ENCODE data around the gene FRMD4A. TPM values are rescaled to one million over a fixed set of nuclear protein-coding genes. Genes with fewer than 3 reads are reported as not detected.
A peak's percentile ranks its signal among the peaks of the same experiment; 100 is the strongest.

The FRMD4A gene
- total RNA-seq, 1 experiment from 2014 or later, result 60.8 TPM

DNA sequence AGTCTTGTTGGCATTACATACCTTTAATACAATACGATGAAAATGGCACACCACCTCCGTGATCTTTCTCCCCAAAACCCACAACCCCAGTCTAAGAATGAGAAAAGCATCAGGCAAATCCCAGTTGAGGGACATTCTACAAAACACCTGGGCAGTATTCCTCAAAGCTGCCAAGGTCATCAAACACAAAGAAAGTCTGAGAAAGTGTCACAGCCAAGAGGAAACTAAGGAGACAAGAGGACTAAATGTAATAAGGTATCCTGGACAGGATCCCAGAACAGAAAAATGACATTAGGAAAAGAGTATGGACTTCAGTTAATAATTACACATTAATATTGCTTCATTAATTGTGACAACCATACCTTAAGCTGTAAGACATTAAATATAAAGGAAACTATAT lies 14.5 kb upstream of the FRMD4A start:
- no peak for DNase-seq (ENCODE audit: low read depth)

DNA sequence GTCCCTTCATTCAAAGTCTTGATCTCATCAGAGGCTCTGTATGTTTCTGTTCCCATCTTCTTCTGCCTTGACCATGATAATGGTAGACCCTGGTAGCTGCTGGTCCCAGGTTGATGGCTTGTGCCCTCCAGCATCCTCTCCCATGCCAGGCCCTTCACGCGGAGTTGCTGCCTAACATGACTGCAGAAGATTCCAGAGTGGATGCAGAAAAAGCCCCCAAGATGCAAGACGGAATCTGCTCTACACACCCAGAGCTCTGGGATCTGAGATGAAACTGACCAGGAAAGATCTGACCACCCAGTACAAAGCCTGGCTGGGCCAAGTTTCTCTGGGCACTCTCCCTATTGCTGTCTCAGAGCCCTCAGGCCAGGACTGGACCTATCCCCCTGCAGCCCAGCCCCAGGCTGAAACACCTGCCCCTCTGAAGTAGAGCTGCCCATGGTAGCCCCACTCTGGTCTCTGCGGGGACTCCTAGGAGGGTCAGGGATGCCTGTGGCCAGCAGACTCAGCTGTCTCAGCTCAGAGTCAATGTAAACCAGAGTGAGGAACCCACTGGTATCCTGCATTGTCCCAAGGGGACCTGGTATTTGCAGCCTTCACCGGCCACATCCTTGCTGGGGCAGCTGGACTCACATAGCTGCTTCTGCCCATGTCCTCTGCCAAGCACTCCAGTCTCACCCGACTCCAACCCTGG lies 9.5 kb upstream of the FRMD4A start:
- no peak for DNase-seq (ENCODE audit: low read depth)

DNA sequence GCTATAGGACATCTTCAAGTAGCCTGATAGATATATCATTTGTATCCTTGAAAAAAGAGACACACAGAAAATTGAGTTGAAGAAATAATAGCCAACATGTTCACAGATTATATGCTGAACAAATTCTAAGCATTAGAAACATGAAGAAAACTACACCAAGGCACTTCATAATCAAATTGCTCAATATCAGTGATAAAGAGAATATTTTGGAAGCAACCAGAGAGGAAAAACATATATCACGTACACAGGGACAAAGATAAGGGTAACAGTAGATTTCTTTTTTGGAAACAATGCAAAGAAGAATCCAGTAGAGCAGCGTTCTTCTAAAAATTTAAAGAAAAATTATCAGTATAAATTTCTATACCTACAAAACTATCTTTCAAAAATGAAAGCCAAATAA lies 6.0 kb upstream of the FRMD4A start:
- DNase-seq (ENCODE audit: low read depth), result no peak

- DNase-seq (ENCODE audit: low read depth), result no peak
These were observed 4.0 kb upstream of the FRMD4A start for GRCh38 chr10:14334771-14335170.

- DNase-seq (ENCODE audit: low read depth), result no peak
These were observed 2.9 kb upstream of the FRMD4A start for GRCh38 chr10:14333606-14334005.

DNA sequence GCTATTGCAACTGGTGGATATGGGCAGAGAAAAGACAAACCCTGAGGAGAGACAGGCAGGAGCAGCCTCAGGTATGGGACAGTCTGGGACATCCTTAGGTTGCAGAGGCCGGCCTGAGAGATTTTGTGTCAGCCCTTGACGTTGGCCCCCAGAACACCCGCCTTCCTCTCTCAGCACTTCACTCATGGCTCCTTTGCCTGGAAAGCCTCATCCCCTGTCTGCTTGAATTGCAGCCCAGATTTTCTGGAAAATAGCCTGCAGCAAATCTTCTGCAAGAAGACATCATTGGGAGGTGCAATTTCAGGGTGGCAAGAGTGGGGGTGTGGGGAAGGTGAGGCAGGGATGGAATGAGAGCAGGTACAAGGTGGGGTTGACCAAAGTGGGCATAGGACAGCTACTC lies 2.2 kb upstream of the FRMD4A start:
- DNase-seq (ENCODE audit: low read depth), result no peak

DNA sequence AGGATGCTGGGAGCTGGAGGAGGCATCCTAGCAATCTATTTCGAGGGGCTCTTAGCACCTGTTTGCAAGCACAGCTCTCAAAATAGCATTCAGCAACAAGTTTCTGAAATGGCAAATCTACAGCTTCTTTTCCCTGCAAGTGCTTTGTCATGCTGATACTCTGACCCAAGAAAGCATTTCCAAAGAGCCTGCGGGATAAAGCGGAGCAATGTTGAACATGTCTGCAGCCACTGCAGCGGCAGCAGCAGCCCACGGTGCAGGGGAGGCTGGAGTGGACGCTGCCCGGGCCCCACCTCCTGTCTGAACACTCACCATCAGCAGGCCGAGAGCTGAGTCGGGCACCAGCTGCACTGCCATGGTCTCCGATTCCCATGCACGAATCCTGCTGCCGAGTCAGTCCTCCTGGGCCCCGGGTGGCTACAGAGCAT lies 964 bp downstream of the FRMD4A start:
- no peak for DNase-seq (ENCODE audit: low read depth)

DNA sequence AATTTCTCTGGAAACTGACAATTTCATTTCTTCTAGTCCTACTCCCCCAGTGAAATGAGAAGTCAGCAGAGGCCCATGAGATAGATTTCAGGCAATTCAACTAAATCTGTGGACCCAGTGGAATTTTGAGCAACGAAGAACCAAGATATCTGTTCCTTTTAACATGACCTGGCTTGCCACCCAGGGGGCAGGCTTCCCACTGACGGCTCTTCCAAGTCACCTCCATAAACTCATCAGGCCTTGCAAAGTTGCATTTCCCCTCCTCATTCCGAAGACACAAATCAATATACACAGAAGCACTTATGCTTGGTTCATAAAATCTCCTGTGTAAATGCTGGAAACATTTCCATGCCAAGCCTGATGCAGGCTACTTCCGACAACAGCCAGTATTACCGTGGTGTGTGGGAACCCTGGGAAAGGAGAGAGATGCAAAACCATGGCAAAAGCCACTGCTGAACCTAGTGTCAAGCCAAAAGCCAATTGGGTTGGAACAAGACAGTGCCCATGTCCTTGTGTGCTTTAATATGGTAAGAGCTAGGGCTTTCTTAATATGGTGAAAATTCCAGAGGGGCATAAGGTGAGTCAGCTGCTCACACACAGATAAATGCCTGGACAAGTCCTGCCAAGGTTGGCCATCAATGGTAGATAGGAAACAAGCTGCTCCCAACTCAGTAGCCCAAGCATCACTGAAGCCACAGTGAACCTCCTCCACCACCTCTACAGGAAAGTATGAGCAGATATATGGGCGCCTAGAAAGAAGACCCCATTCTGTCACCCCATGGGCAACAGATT lies 1.6 kb downstream of the FRMD4A start:
- DNase-seq (ENCODE audit: low read depth), result no peak

DNA sequence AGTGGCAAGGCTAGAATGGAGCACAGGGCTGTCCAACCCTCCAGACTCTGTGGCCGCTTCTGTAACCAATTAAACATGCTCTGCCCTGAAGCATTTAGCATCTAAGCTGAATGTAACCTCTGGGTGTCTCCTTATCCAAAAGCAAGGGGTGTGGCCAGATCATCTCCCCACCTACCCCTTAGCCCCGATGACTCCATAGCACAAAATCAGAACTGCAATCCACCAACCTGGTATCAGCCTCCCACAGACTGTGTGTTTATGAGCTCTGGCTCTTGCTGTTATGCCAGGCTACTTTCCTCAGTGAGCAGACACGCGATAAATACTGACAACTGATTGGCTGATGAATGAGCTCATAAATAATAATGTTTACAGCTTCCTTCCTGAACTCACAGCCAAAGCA lies 3.2 kb downstream of the FRMD4A start:
- no peak for DNase-seq (ENCODE audit: low read depth)

DNA sequence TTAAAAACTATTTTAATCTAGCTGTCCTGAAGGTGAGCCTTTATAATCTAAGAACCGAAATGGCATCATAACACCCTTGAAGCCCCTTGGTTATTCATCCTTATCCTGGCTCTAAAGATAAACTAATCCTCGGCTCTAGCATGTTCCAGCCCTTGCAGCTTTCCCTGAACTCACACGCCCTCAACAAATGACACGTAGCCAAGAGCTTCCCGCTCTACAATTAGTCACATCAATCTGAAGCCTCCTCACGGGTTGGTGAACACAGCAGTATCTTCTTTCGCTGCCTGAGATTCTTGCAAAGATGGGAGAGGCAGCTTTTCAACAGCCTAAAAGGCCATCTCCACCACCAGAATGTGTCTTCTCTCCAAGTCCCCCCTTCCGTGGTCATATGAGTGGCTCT lies 4.1 kb downstream of the FRMD4A start:
- DNase-seq (ENCODE audit: low read depth), result no peak

GRCh38 chr10:14325325-14325955 lies 5.3 kb downstream of the FRMD4A start:
- DNase-seq (ENCODE audit: low read depth), result peak; percentile 20

DNA sequence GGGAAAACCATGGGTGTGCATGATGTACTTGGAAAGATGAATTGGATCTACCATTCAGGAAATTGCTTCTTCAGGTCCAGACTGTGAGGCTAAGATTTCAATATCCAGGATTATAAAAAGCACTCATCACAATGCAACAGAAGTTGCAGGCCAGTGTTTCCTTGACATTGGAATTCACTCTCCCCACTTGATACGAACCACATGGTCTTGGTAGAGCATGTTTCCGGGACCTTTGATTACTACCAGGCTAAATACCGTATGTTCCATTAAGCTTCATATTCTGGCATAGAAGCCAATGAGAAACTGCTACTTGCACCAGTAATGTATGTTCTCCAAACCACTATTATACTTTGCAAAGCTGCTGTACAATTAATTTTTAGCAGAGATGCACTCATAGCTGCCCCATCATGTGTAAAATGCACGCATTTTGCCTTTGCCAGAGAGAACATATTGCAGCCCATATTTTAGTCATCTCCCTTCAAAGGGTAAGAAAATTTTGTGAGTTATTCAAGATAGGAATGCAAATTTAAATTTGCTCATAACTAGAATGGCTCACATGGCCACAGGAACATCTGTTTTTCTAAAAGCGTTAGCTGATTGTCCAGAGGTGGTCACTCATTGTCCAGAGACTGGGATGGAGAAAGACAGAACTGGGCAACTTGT lies 8.1 kb downstream of the FRMD4A start:
- no peak for DNase-seq (ENCODE audit: low read depth)

DNA sequence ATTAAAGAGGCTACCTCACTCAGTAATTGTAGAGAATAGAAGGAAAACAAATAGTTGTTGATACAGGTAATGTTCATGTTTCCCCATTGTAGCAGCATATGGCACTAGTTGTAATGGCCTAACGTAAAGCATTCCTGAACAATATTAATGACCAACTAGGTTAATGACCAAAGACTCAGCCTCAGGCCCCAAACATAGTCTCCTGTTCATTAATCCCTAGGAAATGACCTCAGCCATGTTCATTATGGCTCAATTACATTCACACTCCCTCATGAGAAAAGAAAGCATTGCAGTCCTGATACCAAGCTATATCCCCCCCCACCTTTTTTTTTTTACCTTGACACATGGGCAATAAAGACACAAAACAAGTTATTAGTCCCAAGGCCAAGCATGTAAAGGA lies 12.7 kb downstream of the FRMD4A start:
- DNase-seq (ENCODE audit: low read depth), result no peak

DNA sequence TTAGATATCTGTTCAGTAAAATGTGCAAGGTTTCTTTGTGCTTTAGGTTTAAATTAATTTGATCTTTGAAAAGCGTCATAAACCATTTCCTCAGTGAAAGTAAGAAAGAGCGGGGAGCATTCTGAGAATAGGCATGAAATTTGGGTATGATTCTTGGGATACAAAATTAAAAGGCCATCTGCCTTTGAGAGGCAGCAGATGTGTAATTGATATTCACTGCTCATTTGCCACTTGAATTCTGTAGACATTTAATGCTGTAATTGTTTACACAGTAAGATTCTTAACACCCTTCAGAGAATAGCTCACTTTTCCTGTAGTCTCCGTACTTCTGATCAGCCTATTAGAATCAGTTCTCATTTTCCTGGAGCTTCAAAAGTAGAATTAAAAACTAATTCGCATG lies 18.7 kb downstream of the FRMD4A start:
- DNase-seq (ENCODE audit: low read depth), result no peak

GRCh38 chr10:14311206-14311957 lies 19.3 kb downstream of the FRMD4A start:
- DNase-seq (ENCODE audit: low read depth), result no peak

DNA sequence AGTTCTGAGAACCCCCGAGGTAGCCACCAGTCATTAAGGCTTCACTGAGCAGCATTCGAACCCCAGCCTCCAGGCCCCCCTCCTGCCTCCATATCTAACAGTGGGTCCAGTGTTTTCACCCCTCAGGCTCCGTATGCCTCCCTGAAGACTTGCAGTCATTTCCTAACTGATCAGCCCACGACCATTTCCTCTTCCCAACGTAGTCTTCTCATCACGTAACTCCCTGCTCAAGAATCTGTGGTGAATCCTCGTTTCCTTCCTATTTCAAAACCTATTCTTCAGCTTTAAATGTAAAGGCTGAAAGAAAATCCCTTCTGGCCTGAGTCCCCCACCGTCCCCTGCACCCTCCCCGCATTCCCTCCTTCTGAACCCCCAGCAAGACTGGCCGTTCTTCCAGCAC lies 21.1 kb downstream of the FRMD4A start:
- no peak for DNase-seq (ENCODE audit: low read depth)

DNA sequence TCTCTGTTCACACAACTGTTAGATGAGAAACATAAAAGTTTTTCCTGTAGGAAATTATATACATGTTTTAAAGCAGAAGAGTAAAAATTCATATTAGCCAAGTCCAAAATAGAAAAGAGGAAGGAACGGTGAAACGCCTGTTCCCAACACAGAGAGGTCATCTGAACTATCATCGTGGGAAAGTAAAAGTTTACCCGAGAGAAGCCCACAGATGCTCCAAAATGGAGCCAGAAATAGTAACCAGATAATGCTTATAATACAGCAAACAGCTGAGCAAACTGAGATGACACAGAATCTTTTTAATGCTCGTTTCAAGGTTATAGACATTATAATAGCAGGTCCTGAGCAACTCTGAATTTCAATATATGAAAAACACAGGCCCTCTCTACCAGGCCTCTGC lies 24.5 kb downstream of the FRMD4A start:
- no peak for DNase-seq (ENCODE audit: low read depth)

DNA sequence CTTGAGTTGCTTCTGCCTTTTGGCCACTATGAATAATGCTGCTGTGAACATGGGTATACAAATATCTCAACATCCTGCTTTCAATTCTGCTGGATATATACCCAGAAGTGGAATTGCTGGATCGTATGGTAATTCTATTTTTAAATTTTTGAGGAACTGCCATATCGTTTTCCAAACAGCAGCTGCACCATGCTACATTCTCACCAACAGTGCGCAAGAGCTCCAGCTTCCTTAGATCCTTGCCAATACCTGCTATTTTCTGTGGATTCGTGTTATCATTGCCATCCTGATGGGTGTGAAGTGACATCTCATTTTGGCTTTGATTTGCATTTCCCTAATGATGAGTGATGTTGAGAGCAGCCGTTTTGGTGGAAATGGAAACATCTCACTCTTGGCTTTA lies 26.7 kb downstream of the FRMD4A start:
- DNase-seq (ENCODE audit: low read depth), result no peak

GRCh38 chr10:14302035-14302434 lies 28.7 kb downstream of the FRMD4A start:
- DNase-seq (ENCODE audit: low read depth), result peak; percentile 16

DNA sequence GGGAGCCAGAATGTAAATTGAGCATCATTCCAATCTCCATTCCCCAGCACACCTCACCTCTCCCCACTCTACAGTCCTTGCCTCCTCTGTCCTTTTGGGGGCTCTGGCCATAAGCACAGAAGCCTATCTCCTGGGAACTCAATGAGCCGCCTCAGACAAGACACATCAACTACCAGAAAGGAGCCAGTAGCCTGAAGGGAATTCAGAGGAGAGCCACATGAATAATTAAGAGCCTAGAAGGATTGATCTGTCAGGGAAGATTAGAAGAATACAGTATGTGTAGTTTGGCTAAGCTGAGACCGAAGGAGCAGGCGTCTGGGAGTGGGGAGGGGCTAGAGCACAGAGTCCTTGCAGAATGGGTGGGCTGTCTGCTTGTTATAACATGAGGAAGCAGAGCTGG lies 31.2 kb downstream of the FRMD4A start:
- no peak for DNase-seq (ENCODE audit: low read depth)

DNA sequence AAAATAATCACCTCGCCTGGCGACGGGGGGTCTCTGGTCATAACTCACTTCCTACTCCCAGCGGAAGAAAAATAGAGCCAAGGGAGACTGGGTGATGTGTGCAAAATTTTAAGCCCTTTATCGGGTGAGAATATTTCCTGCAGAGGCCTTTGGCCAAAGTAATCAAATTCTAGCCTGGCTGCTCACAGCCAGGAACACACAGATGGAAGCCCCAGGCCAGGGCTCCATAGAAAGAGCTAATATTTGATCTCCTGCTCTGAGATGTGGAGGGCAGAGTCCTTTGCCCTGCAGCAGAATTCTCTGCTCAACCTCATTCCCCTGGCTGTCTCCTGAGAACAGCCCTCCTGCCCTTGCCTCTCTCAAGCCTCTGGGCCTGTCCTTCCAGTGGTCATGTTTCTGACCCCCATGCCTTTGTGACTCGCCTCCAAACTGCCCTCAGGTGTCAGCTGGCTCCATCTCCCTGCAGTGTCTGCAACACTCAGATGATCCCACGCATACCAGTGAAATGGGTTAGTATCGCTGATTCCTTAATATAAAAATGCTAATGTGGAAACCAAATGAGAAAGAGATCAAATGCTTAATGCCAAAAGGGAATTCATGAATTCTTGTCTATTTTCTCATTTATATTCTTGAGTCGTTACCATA lies 34.5 kb downstream of the FRMD4A start:
- no peak for DNase-seq (ENCODE audit: low read depth)
